Mesodermal cell (in vitro differentiated cells): ENCODE measurements around the gene OSBPL2.

Experiments
- H3K27ac ChIP-seq: 2 replicates; pipeline ENCODE4 v1.7.0; 2013; ENCODE audit warnings: mild to moderate bottlenecking, low read depth, low read length, moderate library complexity; ENCODE audit not compliant: severe bottlenecking
- H3K36me3 ChIP-seq: 2 replicates; pipeline ENCODE4 v1.7.1; 2013; ENCODE audit warnings: mild to moderate bottlenecking, low read length, moderate library complexity; ENCODE audit not compliant: control insufficient read depth, insufficient read depth
- H3K4me1 ChIP-seq: one replicate; pipeline ENCODE4 v1.7.1; 2013; ENCODE audit warnings: mild to moderate bottlenecking, low read length; ENCODE audit not compliant: insufficient read depth, control insufficient read depth, poor library complexity, severe bottlenecking
- H3K4me3 ChIP-seq: 2 replicates; pipeline ENCODE4 v1.7.0; 2013; ENCODE audit warnings: low read length, control low read depth, mild to moderate bottlenecking; ENCODE audit not compliant: insufficient read depth, poor library complexity, severe bottlenecking; ENCODE audit errors: extremely low read depth
- H3K9me3 ChIP-seq: 2 replicates; pipeline ENCODE4 v1.7.1; 2013; ENCODE audit warnings: mild to moderate bottlenecking, low read length, moderate library complexity; ENCODE audit not compliant: control insufficient read depth
- WGBS, 2 experiments: methylation state at CpG; one replicate each; pipeline ENCODE4 v1.1.5; 2013; ENCODE audit warnings: missing lambda C conversion rate in 2 of 2; ENCODE audit not compliant: insufficient coverage in 2 of 2; 5-methylcytosine and 5-hydroxymethylcytosine counted together

OSBPL2 gene

GRCh38 chr20:62337558-62338293 lies 99.4 kb downstream of the OSBPL2 start:
- Histone ChIP-seq H3K36me3 (peaks cover 59% of the 10 kb centered on the region), H3K9me3 (no peaks in the 10 kb centered on the region), H3K27ac (no peak overlapping the region), H3K4me1 (no peaks in the 10 kb centered on the region), H3K4me3 (no peak overlapping the region)
- 90 to 95% methylated on average over 33 to 34 of the region's 34 CpGs for WGBS, 2 experiments

- Histone ChIP-seq H3K4me1 (no peaks in the 10 kb centered on the region), H3K4me3 (no peak overlapping the region), H3K9me3 (no peaks in the 10 kb centered on the region), H3K27ac (no peak overlapping the region), H3K36me3 (peaks cover 59% of the 10 kb centered on the region)
- 96% methylated on average over 9 to 14 of the region's 16 CpGs for WGBS, 2 experiments
These were observed 99.9 kb downstream of the OSBPL2 start for GRCh38 chr20:62338294-62338620.

GRCh38 chr20:62339647-62340062 lies 101.3 kb downstream of the OSBPL2 start:
- no peak overlapping the region for H3K4me3 ChIP-seq
- no peaks in the 10 kb centered on the region for H3K4me1 ChIP-seq
- H3K9me3 ChIP-seq: no peaks in the 10 kb centered on the region
- peaks cover 62% of the 10 kb centered on the region for H3K36me3 ChIP-seq
- 86 to 88% methylated on average over 9 to 13 of the region's 14 CpGs for WGBS, 2 experiments
- H3K27ac ChIP-seq: no peak overlapping the region

- H3K36me3 ChIP-seq: peaks cover 69% of the 10 kb centered on the region
- H3K4me3 ChIP-seq: no peak overlapping the region
- no peak overlapping the region for H3K27ac ChIP-seq
- no peaks in the 10 kb centered on the region for H3K4me1 ChIP-seq
- WGBS, 2 experiments: 96% methylated on average over 8 of the region's 10 CpGs
- no peaks in the 10 kb centered on the region for H3K9me3 ChIP-seq
These were observed 104.6 kb downstream of the OSBPL2 start for GRCh38 chr20:62342910-62343309.

- Histone ChIP-seq H3K4me1 (no peaks in the 10 kb centered on the region), H3K36me3 (peaks cover 73% of the 10 kb centered on the region), H3K27ac (no peak overlapping the region), H3K4me3 (no peak overlapping the region), H3K9me3 (no peaks in the 10 kb centered on the region)
- WGBS, 2 experiments: 100% methylated on average over 2 of the region's 5 CpGs
These were observed 105.8 kb downstream of the OSBPL2 start for GRCh38 chr20:62344092-62344491.

DNA sequence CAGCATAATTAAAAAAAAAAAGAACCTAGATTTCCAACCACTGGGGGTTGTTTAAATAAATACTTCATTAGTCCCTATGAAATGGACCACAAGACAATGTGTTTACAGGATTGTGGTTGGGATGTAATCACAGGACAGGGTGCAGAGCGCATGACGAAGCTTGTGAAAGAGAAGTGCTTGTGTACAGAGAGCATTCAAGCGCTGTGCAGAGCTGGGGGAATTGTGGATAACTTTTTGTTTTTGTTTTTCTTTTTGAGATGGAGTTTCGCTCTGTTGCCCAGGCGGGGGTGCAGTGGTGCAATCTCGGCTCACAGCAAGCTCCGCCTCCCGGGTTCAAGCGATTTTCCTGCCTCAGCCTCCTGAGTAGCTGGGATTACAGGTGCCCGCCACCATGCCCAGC lies 106.5 kb downstream of the OSBPL2 start:
- 89 to 90% methylated on average over 9 to 10 of the region's 10 CpGs for WGBS, 2 experiments
- H3K4me1 ChIP-seq: no peaks in the 10 kb centered on the region
- H3K36me3 ChIP-seq: peaks cover 71% of the 10 kb centered on the region
- H3K27ac ChIP-seq: no peak overlapping the region
- no peaks in the 10 kb centered on the region for H3K9me3 ChIP-seq
- no peak overlapping the region for H3K4me3 ChIP-seq
